CD14-positive monocyte (primary cell): Measurements from ENCODE around the gene SIK2. TPM values are rescaled to one million over a fixed set of nuclear protein-coding genes. Genes with fewer than 3 reads are reported as not detected.

ENCODE experiments used
- DNase-seq, 3 donors: peaks; one replicate each; pipeline ENCODE4 v3.0.0-alpha.2; 2011 to 2022
- H2AFZ ChIP-seq: 2 replicates; pipeline ENCODE4 v1.6.0; 2012; ENCODE audit warnings: mild to moderate bottlenecking, low read depth, low read length, inconsistent platforms; ENCODE audit not compliant: insufficient read depth, poor library complexity, severe bottlenecking
- H3K27ac ChIP-seq, 2 donors: 1 replicate in 1 of 2; 2 replicates in 1 of 2; pipeline ENCODE4 v1.5.1; 2012 to 2013; ENCODE audit warnings: low read length in 2 of 2, control low read depth in 1 of 2, inconsistent platforms in 1 of 2, low read depth in 1 of 2, mild to moderate bottlenecking in 1 of 2
- H3K27me3 ChIP-seq, 2 donors: one replicate each; pipeline versions ENCODE4 v1.6.0 to v1.6.1; 2011 to 2013; ENCODE audit warnings: low read length in 2 of 2; ENCODE audit not compliant: control insufficient read depth in 2 of 2, insufficient read depth in 2 of 2
- H3K36me3 ChIP-seq, 2 donors: replicated peaks in 1 of 2; 1 replicate in 1 of 2; 2 replicates in 1 of 2; pipeline versions ENCODE4 v1.5.1 to v1.6.1; 2012 to 2013; ENCODE audit warnings: low read length in 2 of 2, control low read depth in 1 of 2, inconsistent platforms in 1 of 2, mild to moderate bottlenecking in 1 of 2; ENCODE audit not compliant: insufficient read depth in 2 of 2, control insufficient read depth in 1 of 2
- H3K4me1 ChIP-seq, 2 donors: 1 replicate in 1 of 2; 2 replicates in 1 of 2; pipeline versions ENCODE4 v1.5.1 to v1.6.1; 2012 to 2013; ENCODE audit warnings: low read length in 2 of 2, control low read depth in 1 of 2, inconsistent platforms in 1 of 2, mild to moderate bottlenecking in 1 of 2, moderate library complexity in 1 of 2; ENCODE audit not compliant: insufficient read depth in 2 of 2, control insufficient read depth in 1 of 2
- H3K4me2 ChIP-seq: replicated peaks from 2 replicates; pipeline ENCODE3; 2012; ENCODE audit warnings: low read length, moderate library complexity, mild to moderate bottlenecking; ENCODE audit not compliant: poor library complexity, severe bottlenecking; ENCODE audit errors: extremely low read depth
- H3K4me3 ChIP-seq, 3 experiments: fragments of 200-600 bp in 1 of 3; sonication (generic) in 1 of 3; replicated peaks in 1 of 3; 1 replicate in 2 of 3; 2 replicates in 1 of 3; pipeline ENCODE4 v1.5.1; 2011 to 2013; ENCODE audit warnings: low read length in 3 of 3, mild to moderate bottlenecking in 3 of 3, control low read depth in 2 of 3, low read depth in 2 of 3, inconsistent platforms in 1 of 3, moderate library complexity in 1 of 3
- H3K79me2 ChIP-seq: 2 replicates; pipeline ENCODE4 v1.6.0; 2012; ENCODE audit warnings: mild to moderate bottlenecking, control low read depth, inconsistent platforms, low read length, moderate library complexity; ENCODE audit not compliant: insufficient read depth
- H3K9ac ChIP-seq: 2 replicates; pipeline ENCODE4 v1.6.0; 2017; ENCODE audit warnings: low read length, mild to moderate bottlenecking; ENCODE audit not compliant: insufficient read depth, poor library complexity, severe bottlenecking
- H3K9me3 ChIP-seq, 2 donors: replicated peaks in 1 of 2; 1 replicate in 1 of 2; 2 replicates in 1 of 2; pipeline versions ENCODE4 v1.5.1 to v1.6.1; 2012 to 2013; ENCODE audit warnings: low read length in 2 of 2, control low read depth in 1 of 2; ENCODE audit not compliant: control insufficient read depth in 1 of 2, insufficient read depth in 1 of 2
- H4K20me1 ChIP-seq: 2 replicates; pipeline ENCODE4 v1.6.0; 2012; ENCODE audit warnings: mild to moderate bottlenecking, low read length, control low read depth, moderate library complexity; ENCODE audit not compliant: insufficient read depth
- H3K27ac Mint-ChIP-seq, 7 donors: one replicate each; pipeline ENCODE4 v1.8.0; 2020; ENCODE audit warnings: mild to moderate bottlenecking in 7 of 7, mixed read lengths in 7 of 7, moderate library complexity in 6 of 7, inconsistent platforms in 2 of 7
- H3K27me3 Mint-ChIP-seq, 3 donors: one replicate each; pipeline ENCODE4 v1.8.0; 2021 to 2022; ENCODE audit warnings: low read depth in 3 of 3, mild to moderate bottlenecking in 3 of 3, mixed read lengths in 3 of 3, moderate library complexity in 3 of 3, inconsistent platforms in 1 of 3
- H3K36me3 Mint-ChIP-seq, 2 donors: one replicate each; pipeline ENCODE4 v1.8.0; 2020; ENCODE audit warnings: mixed read lengths in 2 of 2, inconsistent platforms in 1 of 2, mild to moderate bottlenecking in 1 of 2
- H3K4me1 Mint-ChIP-seq: one replicate; pipeline ENCODE4 v1.8.0; 2020; ENCODE audit warnings: mild to moderate bottlenecking, mixed read lengths
- H3K4me3 Mint-ChIP-seq, 2 donors: one replicate each; pipeline ENCODE4 v1.8.0; 2020; ENCODE audit warnings: mild to moderate bottlenecking in 2 of 2, mixed read lengths in 2 of 2, moderate library complexity in 1 of 2
- H3K9me3 Mint-ChIP-seq, 7 donors: one replicate each; pipeline ENCODE4 v1.8.0; 2020 to 2022; ENCODE audit warnings: mixed read lengths in 7 of 7, mild to moderate bottlenecking in 6 of 7, moderate library complexity in 6 of 7, inconsistent platforms in 2 of 7
- WGBS: methylation state at CpG from one replicate; pipeline ENCODE4 v1.1.5; 2013; ENCODE audit warnings: missing lambda C conversion rate; ENCODE audit not compliant: insufficient coverage; 5-methylcytosine and 5-hydroxymethylcytosine counted together
- intact Hi-C, 2 donors: fragments of 100-400 bp; cut with micrococcal nuclease; formaldehyde crosslinking; loops; one replicate each; pipeline versions ENCODE4 v1.15.0 to v1.15.1; 2023
- polyA plus RNA-seq, 3 donors: library from polyadenylated mRNA; depleted of rRNA in 1 of 3; unstranded in 2 of 3; stranded (reverse) in 1 of 3; fragments of 300-500 nt in 2 of 3; fragments of >200 nt in 1 of 3; fragmentation: Illumina TruSeq in 2 of 3; gene quantifications; 1 replicate in 2 of 3; 2 replicates in 1 of 3; pipeline ENCODE4 v1.2.3, GENCODE V29; 2012 to 2021
- TF ChIP-seq, protein P1 (sequence below): fragments of 200-600 bp; IDR thresholded peaks from one replicate; pipeline ENCODE4 v1.8.0; 2022; ENCODE audit warnings: antibody characterized with exemption, mild to moderate bottlenecking

The SIK2 gene
- polyA plus RNA-seq, 3 donors = 0.16 to 8.8 (median 0.23) TPM

GRCh38 chr11:111577821-111578220 lies 24.4 kb upstream of the SIK2 start:
- no peak overlapping the region for H2AFZ ChIP-seq
- no peak overlapping the region for H3K27ac ChIP-seq
- H3K36me3 ChIP-seq = no peaks in the 10 kb centered on the region
- H3K79me2 ChIP-seq = no peaks in the 10 kb centered on the region
- H3K4me2 ChIP-seq = no peak overlapping the region
- H3K4me3 ChIP-seq = no peak overlapping the region
- Mint-ChIP-seq H3K4me1 (peaks cover 3% of the 10 kb centered on the region), H3K27me3 (peaks cover 0 to 2% (median 0%) of the 10 kb centered on the region in 3 donors), H3K27ac (no peak overlapping the region), H3K9me3 (peaks cover 0 to 2% (median 0%) of the 10 kb centered on the region in 7 donors), H3K36me3 (no peaks in the 10 kb centered on the region), H3K4me3 (no peak overlapping the region)
- no peaks in the 10 kb centered on the region for H3K27me3 ChIP-seq
- intact Hi-C loops = no loop called here
- H3K9me3 ChIP-seq = no peaks in the 10 kb centered on the region
- DNase-seq = no peak
- H3K9ac ChIP-seq = no peak overlapping the region
- H3K4me1 ChIP-seq = no peaks in the 10 kb centered on the region
- no CpG with 5 or more reads among the region's 4 CpGs for WGBS
- TF ChIP-seq, protein P1, sequence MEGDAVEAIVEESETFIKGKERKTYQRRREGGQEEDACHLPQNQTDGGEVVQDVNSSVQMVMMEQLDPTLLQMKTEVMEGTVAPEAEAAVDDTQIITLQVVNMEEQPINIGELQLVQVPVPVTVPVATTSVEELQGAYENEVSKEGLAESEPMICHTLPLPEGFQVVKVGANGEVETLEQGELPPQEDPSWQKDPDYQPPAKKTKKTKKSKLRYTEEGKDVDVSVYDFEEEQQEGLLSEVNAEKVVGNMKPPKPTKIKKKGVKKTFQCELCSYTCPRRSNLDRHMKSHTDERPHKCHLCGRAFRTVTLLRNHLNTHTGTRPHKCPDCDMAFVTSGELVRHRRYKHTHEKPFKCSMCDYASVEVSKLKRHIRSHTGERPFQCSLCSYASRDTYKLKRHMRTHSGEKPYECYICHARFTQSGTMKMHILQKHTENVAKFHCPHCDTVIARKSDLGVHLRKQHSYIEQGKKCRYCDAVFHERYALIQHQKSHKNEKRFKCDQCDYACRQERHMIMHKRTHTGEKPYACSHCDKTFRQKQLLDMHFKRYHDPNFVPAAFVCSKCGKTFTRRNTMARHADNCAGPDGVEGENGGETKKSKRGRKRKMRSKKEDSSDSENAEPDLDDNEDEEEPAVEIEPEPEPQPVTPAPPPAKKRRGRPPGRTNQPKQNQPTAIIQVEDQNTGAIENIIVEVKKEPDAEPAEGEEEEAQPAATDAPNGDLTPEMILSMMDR = no peak
- H4K20me1 ChIP-seq = no peaks in the 10 kb centered on the region

DNA sequence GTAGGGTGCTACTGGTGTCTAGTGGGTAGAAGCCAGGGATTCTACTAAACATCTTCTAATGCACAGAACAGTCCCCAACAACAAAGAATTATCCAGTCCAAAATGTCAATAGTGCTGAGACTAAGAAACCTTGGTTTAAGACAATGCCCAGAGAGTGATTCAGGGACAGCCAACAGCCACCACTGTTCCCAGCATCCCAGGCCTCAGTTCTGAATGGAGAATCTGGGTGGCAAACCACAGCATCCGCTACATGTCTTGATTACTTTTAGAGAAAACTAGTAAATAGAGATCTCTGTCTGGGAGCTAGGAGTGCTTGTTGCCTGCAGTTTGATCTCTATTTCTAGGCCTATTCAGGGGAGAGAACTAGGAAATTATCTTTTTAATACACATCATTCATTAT lies 20.9 kb upstream of the SIK2 start:
- no peaks in the 10 kb centered on the region for H3K36me3 Mint-ChIP-seq
- Histone ChIP-seq H3K9me3 (no peaks in the 10 kb centered on the region), H3K4me3 (no peak overlapping the region), H3K27me3 (no peaks in the 10 kb centered on the region), H3K9ac (no peak overlapping the region), H3K79me2 (no peaks in the 10 kb centered on the region), H3K4me2 (no peak overlapping the region), H3K4me1 (no peaks in the 10 kb centered on the region), H3K36me3 (no peaks in the 10 kb centered on the region), H3K27ac (no peak overlapping the region), H4K20me1 (no peaks in the 10 kb centered on the region), H2AFZ (no peak overlapping the region)
- DNase-seq = no peak
- no CpG with 5 or more reads among the region's 1 CpG for WGBS
- intact Hi-C loops = no loop called here
- H3K9me3 Mint-ChIP-seq = peaks cover 0 to 2% (median 0%) of the 10 kb centered on the region in 7 donors
- peaks cover 0 to 2% (median 2%) of the 10 kb centered on the region in 3 donors for H3K27me3 Mint-ChIP-seq
- H3K4me1 Mint-ChIP-seq = peaks cover 9% of the 10 kb centered on the region
- H3K27ac Mint-ChIP-seq = no peak overlapping the region
- H3K4me3 Mint-ChIP-seq = no peak overlapping the region
- TF ChIP-seq, protein P1 = no peak
